GM18511 (cell line): Measurements from ENCODE around the gene FARP1.

Experiments
- ATAC-seq: cut with Tn5 transposase; IDR thresholded peaks from one replicate; pipeline ENCODE4 v1.9.1; 2021; ENCODE audit warnings: mild to moderate bottlenecking, moderate library complexity; ENCODE audit not compliant: unreplicated experiment

Gene FARP1, protein sequence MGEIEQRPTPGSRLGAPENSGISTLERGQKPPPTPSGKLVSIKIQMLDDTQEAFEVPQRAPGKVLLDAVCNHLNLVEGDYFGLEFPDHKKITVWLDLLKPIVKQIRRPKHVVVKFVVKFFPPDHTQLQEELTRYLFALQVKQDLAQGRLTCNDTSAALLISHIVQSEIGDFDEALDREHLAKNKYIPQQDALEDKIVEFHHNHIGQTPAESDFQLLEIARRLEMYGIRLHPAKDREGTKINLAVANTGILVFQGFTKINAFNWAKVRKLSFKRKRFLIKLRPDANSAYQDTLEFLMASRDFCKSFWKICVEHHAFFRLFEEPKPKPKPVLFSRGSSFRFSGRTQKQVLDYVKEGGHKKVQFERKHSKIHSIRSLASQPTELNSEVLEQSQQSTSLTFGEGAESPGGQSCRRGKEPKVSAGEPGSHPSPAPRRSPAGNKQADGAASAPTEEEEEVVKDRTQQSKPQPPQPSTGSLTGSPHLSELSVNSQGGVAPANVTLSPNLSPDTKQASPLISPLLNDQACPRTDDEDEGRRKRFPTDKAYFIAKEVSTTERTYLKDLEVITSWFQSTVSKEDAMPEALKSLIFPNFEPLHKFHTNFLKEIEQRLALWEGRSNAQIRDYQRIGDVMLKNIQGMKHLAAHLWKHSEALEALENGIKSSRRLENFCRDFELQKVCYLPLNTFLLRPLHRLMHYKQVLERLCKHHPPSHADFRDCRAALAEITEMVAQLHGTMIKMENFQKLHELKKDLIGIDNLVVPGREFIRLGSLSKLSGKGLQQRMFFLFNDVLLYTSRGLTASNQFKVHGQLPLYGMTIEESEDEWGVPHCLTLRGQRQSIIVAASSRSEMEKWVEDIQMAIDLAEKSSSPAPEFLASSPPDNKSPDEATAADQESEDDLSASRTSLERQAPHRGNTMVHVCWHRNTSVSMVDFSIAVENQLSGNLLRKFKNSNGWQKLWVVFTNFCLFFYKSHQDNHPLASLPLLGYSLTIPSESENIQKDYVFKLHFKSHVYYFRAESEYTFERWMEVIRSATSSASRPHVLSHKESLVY

DNA sequence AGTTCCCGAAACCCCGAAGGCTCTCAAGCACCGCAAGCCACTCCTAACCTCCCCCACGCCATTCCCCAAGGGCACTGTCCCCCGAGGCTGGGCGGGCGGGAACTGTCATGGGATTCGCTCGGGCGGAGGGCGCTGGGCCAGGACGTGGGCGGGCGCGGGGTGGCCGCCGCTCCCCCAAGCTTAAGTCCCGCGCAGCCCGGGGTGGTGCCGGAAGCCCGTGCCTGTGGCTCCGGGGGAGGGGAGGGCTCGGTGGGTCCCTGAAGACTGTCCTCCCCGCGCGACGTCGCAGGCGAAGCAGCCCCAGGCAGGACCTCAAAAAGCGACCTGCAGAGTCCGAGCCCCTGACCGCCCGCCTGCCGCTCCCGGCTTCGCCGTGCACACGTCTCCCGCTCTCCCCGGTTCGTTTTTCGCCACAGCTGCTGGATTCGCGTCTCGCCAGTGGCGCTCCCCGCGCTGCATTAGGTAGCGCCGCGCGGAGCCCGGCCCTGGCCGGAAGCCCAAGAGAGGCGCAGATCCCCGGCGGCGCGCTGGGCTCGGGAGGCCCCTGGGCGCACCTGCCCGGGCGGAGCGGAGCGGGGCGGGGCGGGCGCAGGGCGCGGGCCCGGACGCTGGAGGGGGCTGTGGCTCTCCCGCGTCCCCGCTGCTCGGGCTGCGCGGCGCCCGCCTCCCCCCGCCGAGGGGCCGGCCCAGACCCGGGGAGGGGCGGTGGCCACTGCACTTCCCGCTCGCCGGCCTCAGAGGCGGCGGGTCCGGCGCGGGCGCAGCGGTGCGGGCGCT lies at the start of gene FARP1:
Gene FARP1 (plus strand): TSS at position 715 of the 777 bp plus-strand sequence. CDS start 70,149 bp downstream, outside the sequence.
- ATAC-seq: peak; percentile 83

DNA sequence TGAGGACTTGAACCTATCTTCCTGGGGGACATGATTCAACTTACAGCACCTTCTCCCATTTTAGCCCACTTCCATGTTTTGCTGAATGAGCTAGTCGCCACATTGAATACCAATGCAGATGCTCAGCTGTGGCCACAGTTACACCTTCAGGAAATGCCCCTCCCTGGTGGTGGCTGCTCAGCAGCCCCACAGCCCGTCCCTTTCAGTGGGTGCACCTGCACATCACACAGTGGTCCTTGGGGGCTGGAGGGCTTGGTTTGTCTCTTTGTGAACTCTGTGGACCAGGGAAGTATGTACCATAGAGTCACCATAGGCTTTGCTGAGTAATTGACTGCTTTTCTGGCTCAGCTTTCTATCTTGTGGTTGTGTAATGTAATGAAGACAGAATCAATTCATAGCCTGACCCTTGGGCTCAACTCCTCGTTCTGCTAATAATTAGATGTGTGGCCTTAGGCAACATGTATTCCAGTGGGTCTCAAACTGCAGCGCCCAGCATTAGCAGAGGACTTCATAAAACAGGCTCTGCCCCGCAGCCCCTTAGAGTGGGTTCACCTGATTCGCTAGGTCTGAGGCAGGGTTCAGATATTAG lies 48.1 kb upstream of the FARP1 start:
- ATAC-seq: no peak

DNA sequence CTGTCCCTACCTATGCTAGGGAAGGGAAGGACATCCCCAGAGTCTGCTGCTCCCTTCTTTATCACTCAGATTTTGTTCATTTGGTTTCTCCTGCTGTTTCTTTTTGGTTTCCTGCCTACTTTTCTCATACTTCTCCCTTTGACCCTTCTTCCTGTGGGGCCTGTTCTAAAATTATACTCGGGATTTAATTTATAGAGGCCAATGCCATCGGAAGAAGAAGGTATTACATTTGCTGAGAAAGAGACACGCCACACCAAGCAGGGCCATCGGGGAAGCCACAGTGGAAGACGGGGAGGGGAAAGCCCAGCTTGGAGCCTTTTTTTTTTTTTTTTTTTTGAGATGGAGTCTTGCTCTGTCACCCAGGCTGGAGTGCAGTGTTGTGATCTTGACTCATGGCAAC lies 46.8 kb upstream of the FARP1 start:
- ATAC-seq: no peak

DNA sequence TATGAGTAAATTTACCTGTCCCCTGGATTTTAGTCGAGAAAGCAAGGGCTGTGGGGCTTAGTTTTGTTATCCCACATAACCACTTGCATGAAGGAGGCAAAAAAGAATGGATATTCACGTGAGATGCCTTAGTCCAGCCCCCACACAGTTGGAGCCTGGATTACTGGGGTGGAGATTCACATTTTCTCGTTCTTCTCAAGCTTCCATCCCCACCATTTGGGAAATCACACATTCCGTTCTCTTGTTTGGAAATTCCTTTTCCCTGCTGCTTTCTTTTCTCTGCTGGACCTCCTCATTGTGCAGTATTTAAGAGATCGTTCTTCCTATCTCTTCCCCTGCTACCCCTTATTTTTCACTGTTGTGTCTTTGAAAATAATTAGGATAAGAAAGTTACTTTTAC lies 45.1 kb upstream of the FARP1 start:
- no peak for ATAC-seq

DNA sequence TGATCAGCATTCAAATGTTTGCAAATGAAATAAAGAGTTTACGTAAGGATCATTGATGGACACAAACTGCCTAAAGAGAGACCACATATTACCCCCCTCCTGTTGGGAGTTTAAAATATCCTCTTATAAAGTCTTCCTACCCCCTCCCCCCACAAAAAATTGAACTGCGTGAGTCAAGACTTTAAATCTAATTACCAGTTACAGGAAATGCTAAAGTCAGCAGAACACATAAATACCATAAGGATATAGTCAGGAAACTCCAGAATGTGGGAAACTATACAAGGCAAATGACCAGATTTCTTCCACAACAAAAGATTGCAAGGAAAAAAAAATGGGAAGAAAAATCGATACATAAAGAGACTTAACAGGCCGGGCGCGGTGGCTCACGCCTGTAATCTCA lies 44.4 kb upstream of the FARP1 start:
- no peak for ATAC-seq

DNA sequence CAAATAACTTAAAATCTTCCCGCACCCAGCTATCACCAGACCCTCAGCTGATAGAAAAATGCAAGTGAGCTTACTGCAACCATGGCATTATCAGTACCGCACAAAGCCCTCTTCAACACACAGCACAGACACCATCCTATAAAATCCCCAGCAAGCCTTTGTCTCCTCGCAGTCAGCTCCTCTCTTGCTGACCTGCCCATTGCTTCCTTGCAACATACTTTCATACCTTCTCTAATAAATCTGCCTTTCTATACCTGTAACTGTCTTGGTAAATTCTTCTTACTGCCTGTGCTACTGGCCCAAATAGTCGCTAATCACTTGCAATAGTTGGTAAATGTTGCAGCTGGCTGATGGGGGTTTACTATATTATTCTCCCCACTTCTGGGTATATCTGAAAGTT lies 43.3 kb upstream of the FARP1 start:
- no peak for ATAC-seq

DNA sequence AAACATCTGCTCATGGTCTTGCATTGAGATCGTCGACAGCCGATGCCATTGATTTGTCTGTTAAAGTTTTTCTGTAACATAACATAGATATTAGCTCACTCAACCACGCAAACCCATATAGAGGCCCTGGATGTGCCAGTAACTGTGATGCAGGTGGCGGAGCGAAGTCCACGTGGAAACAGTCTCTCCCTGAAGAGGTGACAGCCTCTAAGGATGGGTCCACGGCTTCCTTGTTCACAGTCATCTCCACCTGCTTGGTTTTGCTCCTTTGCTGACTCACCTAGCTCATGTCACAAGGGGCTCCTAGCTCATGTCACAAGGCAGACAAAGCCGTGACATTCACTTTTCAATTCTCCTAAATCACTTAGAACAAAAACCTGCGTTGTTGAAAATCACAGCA lies 42.4 kb upstream of the FARP1 start:
- ATAC-seq: no peak

DNA sequence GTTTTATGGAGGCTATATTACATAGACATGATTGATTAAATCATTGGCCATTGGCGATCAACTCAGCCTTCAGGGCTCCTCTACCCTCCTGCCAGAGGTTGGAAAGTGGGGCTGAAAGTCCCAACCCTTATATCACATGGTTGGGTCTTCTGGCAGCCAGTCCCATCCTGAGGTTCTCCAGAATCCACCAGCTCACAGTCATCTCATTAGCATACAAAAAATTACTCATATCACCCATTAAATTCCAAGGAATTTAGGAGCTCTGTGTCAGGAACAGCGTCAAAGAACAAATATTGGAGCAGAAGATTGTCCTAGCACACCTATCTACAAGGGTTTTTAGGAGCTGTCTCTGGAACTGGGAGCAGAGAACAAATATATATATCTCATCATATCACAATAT lies 39.4 kb upstream of the FARP1 start:
- no peak for ATAC-seq

DNA sequence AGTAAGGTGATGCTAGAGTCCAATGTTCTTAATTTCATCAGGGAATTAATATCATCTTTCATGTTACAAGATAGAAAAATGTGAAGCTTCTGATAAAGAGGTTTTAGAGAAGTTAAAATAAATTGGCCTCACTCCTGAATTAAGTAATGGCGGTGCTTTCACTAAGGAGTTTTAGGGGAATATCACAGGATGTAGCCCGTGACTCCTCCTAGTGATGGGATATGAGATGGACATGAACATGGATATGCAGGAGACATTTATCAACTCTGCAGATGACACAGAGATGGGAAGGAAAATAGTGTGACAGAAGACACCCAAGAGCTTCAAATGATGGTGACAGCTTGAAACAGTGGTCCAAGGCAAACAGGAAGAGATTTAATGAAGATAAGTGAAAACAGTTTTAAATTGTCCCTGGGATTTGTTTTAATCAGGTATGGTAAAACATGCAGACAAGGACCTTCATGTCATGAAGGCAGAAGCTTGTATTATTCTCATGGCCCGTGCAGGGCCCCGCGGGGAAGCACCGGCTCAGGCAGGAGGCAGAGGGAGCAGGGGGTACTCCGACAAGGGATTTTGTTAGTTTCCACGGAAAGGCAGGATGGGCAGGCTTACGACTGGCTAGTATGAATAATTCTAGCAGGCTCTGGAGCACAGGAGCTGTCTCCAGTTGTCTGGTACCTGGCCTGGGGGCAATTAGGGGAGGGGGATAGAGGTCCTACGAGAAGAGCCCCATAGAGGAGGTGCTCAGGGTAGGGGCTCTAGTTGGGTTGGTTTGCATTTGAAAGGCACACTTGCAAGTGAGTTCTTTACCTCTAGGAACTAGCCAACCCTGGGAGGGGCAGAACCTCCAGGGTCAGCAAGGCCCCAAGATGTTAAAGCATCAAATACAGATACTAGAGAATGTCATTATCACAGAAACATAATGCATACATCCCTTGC lies 38.7 kb upstream of the FARP1 start:
- no peak for ATAC-seq

DNA sequence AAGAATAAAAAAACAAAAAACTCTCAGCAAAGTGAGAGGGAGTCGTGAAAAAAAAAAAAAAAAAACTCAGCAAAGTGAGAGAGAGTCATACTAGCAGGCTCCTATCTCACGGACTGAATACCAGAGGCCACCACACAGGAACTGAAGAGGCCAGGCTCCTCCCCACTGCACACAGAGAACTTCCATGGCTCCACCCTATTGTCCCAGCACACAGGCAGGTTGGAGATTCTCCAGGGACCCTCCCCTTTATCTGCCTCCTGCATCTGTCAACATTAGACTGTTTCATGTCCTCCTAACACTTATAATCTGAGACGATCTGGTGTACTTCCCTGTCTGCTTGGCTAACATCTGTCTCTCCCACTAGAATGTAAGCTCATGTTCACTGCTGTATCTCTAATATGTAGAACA lies 37.0 kb upstream of the FARP1 start:
- ATAC-seq: no peak

DNA sequence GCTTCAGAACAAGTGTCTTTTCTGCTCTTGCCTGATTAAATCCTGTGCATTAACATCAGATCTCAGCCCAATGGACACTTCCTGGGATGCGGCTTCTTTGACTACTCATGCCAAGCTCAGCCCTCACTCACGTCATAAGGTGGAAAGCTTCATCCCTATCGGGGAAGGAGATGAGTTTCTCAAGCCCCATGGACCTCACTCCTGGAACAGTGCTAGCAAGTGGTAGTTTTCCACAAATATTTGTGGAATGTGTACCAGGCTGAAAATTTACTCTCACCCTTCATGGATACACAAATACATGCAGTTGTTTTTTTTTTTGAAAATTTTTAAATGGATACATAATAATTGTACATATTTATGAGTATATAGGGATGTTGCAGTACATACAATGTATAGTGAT lies 34.6 kb upstream of the FARP1 start:
- ATAC-seq: no peak

DNA sequence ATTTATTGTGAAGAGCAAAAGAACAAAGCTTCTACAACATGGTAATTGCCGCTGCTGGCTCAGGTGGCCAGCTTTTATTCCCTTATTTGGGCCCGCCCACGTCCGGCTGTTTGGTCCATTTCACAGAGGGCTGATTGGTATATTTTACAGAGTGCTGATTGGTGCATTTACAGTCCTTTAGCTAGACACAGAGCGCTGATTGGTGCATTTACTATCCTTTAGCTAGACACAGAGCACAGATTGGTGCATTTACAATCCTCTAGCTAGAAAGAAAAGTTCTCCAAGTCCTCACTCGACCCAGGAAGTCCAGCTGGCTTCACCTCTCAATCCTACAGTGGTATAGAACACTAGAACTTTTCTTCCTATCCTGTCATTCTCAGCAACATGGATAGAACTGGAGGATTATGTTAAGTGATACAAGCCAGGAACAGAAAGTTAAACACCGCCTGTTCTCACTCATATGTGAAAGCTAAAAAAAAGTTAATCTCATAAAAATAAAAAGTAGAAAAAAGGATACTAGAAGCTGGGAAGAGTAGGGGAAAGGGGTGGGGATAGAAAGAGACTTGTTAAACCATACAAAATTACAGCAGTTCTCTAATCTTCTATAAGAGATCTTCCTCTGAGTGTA lies 33.6 kb upstream of the FARP1 start:
- no peak for ATAC-seq

DNA sequence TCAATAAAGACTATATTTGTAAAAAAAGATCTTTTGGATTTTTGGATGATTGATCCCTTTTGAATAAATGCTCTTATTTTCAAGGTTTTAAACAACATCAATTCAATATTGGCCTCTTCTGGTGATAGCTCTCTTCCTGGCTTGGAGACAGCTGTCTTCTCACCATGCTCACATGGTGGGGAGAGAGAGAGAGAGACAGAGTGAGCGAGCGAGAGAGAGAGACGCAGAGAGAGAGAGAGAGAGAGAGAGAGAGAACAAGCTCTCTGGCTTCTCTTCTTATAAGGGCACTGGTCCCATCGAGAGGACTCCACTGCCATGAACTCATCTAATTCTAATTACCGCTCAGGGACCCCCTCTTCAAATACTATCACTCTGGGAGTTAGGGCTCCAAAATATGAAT lies 32.1 kb upstream of the FARP1 start:
- no peak for ATAC-seq

DNA sequence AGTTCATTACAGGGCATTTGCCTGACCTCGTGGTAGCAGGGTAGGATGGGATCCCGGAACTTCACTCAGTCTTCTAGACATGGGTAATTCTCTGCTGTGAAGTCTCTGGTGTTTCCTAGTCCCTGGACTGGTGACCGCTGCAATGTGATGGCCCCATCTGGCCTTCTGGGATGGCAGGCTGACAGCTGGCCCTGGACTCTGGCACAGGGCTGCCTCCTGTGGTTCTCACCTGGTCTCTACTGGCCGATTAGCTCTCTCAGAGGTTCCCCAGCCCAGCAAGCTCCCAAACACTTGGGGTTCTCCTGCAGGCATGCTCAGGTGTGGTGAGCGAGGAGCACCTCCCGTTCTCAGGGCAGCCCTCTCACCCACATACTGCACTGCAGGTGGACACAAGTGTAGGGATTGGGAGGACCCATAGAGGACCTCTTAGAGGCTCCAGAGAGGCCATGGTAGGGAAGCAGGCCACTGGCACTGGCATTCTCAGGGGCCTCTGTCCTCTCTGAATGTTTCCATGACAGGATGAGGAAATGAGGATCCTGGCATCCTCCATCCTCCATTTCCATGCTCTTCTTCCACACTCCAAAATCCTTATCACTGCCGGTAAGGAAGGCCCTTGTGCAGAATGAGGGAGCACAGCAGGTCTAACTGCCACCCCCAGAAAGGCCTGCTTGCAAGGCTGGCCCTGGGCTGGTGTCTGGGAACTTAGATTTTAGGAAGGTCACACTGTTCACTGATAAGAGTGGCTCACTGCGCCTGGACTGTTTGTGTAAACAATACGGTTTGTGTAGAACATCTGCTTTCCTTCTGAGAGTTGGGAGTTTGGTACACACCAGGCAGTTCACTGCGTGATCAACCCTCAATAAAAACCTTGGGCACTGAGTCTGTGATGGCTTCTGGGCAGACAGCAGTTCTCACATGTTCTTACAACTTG lies 31.5 kb upstream of the FARP1 start:
- no peak for ATAC-seq

DNA sequence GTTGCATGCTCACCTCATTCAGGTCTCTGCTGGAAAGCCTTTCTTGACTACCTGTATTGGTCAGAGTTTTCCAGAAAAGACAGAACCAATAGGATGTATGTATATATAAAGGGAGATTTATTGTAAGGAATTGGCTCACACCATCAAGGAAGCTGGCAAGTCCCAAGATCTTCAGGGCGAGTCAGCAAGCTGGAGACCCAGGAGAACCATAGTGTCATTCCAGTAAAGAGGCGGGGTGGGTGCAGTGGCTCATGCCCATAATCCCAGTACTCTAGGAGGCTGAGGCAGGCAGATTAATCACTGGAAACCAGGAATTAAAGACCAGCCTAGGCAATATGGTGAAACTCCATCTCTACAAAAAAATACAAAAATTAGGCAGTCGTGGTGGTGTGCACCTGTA lies 30.4 kb upstream of the FARP1 start:
- no peak for ATAC-seq

DNA sequence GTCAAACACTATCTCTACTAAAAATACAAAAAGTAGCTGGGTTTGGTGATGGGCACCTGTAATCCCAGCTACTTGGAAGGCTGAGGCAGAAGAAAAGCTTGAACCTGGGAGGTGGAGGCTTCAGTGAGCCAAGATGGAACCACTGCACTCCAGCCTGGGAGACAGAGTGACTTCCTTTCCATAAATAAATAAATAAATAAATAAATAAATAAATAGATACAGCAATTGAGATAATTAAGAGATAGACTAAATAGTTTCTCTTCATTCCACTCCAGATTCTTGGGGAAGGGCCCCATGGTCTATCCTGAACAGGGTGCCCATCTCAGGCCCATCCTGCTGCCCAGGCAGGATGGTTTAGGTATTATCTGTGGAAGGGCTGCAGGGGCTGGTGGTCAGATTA lies 24.0 kb upstream of the FARP1 start:
- ATAC-seq: no peak

DNA sequence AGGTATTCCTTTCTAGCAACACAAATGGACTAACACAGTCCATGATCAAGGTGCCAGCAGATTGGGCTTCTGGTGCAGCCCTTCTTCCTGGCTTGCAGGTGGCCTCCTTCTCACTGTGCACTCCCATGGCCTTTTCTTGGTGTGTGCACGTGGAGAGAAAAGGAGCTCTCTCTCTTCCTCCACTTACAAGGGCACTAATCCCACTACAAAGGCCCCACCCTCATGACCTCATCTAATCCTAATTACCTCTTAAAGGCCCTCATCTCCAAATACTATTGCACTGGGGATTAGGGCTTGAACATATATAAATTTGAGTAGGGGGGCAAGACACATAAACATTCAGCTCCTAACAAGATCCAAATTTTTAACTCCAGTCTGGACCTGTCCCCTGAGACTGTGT lies 19.7 kb upstream of the FARP1 start:
- no peak for ATAC-seq
